HG03520 (cell line): ENCODE measurements around the gene VWA8.

Experiments used
- ATAC-seq: cut with Tn5 transposase; IDR thresholded peaks from one replicate; pipeline ENCODE4 v1.9.1; 2021; ENCODE audit warnings: mild to moderate bottlenecking, moderate library complexity; ENCODE audit not compliant: unreplicated experiment

The VWA8 gene

DNA sequence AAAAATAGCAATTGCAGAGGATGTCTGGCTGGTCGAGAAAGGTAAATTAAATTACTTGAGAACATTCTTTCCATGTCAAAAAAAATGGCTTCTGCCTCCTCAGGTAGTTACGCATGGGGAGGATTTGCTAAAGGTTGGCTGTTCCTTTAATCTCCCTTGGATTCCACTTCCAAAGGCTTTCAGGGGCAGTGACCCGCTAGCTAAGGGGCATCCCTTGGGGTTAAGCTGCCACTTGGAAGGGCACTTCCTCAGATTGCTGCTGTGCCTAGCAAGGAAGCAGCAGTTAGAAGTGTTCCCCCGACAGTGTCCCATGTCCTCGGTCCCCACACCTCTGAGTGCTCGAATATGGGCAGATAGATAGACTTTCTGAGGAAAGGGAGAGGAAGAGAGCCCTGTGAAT is 395.1 kb downstream of the VWA8 start:
- ATAC-seq = no peak

DNA sequence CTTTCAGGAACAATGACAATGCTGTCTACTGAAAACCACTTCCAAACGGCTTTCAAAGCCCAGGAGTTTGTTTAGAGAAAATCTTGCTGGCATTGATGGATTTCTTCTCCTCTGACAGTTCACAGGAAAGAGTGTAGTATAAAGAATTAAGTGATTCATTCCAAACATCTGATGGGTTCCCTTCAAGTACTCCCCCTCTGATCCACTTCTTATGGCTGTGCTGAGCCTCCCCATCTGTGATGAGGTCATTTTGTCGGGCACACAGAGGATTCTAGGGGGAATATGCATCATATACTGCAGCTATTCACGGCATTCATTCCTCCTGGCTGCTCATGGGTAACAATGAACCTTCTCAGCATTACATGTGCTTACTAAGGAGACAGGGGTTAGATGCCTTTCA is 395.7 kb downstream of the VWA8 start:
- no peak for ATAC-seq

DNA sequence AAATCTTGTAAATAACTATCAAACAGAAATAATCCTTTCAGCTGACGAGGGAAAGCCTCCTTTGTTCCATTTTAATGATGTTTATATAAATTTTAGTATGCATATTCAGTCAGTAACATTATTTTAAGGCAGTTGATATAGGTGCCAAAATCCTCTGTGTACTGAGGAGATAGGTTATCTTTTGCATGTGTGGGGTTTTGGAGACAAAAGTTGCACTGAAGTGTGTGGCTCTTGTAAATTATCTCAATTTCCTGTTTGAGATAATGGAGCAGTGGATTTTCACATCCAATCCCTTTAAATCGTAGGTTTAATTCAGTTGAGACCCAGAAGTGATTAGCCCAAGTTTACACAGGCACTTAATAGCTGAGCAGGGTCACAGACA is 396.9 kb downstream of the VWA8 start:
- no peak for ATAC-seq

DNA sequence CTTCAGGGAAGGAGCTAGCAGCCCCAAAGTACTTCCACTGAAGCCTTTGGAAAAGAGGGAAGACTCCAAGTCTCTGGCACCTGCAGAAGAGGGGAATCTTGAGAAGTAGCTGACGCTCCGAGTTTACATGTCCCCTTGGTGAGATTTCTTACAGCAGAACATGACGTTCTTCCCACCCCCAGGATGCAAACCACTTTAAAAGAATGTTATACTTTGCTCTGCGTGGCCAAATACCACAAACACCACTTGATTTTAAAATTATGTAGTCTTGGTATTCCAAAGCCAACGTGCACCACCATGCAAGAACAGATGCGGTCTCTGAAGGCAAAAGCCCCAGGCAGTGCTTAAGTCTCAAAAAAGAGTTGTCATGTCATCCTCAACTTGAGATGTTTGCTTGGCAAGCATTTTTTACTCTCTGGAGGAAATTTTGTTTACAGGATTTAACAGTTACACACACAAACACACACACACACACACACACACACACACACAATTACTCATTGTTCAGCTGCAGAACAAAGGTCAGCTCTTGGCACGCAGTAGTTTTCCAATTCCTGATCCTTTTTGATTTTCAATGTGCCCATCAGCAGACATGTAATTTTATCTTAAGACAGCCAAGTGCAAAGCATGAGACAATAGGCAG is 397.4 kb downstream of the VWA8 start:
- no peak for ATAC-seq

DNA sequence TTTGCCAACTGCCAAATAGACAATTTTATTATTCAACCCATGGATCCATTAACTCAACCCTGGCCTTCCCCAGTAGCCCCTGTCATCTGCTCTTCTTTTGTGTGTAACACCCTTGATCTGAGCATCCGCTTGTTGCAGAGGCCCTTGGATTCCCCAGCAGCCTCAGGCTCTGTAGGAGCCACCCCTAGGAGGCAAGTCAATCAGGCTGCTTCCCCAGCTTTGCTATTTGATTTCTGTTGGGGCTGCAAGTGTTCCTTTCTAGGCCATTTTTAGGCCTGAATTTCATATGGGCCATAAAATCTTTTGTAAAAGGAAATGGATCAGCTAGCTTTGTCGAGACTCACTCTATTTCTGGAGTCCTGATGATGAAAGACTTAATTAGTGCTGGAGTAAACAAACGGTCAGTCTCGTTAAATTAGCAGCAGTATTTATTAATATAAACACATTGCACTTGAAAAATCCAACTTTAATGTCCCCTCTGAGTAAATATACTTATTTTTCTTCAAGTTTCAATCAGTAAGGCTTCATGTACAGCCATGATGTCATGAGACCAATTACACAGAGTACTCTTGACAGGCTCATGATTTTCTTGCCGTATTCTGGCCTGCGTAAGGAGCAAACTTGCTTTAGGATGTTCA is 398.2 kb downstream of the VWA8 start:
- ATAC-seq = no peak

DNA sequence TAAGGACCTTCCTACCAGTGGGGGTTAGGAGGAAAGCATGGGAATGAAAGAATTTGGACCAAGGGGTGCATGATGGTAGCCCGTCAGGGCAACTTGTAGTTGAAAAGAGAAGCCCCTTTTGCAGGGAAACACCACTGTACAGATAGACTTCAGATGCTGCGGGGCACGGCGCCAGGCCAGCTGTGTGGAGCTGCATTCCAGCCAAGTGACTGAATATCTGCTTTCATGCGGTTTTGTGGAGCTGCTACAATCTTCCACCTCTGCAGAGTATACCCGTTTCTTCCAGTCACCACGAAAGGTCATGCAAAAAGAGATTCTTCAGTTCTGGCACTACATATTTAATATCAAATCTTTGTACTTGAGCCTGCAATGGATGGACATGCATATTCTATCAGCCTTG is 398.8 kb downstream of the VWA8 start:
- no peak for ATAC-seq

DNA sequence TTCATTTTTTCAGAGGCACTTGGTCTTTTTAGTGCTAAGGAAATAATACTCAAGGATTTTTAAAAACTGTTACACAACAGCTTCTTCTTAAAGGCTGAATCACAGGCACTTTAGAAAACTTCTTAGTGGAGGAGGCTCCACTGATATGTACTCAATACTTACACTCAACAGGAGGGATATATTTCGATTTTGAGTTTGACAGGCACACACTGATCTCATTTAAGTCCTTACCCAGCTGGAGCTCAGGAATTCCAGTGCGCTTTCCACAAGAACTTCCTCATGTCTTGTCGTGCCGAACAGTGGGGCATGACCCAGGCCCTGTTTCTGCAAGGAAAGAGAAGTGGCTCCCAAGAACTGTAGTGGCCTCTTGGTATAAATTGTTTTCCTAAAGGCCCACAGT is 399.7 kb downstream of the VWA8 start:
- ATAC-seq = no peak

DNA sequence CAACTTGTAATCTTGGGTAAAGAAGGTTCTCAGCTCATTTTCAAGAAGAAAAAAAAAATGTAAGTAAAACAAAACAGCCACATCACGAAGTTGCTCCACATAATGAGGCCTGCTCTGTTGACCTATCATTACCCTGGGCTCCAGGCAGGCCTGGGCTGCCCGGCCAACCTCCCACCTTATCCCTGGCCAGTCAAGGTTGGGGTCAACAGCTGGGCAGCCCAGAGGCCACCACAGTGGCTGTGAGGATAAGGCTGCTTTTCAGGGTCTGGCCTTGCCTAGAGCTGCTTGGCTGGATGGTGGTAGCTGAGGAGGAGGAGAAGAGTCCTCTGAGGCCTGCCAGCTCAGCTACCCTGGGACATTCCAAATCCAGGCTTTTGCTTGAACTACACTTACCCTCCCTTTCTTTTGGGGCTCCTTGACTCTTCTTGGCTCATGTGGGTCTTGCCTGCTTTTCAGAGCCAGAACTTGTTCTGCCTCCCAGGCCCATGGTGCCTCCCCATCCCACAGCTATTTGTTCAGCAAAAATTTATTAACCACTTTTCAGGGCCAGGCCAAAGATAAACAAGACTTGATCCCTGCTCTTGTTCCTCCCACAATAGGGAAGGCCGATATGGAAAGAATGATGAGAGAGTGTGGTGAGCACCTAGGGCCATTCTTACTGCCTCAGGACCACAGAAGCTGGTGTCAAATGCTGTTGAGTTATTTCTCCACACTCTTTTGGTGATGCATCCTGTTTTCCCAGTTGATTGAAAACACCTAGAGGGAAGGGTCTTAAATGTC is 401.9 kb downstream of the VWA8 start:
- ATAC-seq = no peak

DNA sequence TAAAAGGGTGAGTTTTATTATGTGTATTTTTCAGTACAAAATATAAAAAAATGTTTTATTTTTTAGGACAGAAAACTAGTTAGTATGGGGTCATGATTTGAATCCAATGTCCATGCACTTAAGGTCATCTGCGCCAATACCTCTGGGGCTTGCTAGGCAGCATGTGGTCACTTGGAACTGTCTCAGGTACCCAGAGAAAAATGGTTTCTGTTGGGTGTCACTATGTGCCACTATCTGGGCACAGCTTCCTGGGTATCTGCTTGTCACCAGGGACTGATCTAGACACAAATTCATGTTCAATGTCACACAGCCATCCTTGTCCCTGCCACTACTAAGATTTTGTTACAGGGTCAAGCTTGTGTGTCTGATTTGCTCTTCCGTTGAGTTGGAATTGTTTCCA is 403.2 kb downstream of the VWA8 start:
- ATAC-seq = no peak

DNA sequence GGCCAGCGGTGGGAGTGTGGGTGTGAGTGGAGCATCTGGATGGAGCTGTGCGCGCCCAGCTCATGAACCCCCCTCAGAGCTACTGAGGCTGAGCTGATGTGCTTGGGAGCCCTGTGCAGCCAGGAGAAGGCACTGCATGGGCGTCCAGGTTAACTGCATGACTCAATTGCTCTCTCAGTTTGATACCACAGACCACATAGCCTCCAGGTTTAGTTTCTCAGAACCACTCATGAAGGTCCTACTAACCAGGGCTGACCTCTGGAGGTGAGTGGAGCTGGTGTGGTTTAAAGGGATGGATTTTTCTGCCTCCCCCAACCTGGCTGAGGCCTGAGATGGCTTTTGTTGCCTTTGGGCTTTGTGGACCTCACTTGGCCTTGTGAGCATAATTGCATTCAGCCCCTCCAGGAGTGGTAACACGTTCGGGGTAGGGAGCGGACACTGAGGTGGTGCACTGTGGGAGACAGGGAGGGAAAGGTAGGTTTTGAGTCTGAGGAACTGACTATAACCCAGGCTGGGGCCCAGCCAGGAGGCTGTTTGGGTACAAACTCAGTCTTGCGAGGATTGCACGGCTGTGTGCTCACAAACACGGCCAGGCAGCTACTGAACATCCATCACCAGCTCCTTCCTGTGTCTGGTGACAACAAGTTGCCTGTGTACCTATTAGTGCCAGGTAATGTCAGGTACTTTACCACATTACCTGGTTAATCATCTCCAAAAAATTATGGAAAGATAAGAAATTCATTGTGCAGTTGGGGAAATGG is 406.1 kb downstream of the VWA8 start:
- peak; percentile 96 for ATAC-seq

DNA sequence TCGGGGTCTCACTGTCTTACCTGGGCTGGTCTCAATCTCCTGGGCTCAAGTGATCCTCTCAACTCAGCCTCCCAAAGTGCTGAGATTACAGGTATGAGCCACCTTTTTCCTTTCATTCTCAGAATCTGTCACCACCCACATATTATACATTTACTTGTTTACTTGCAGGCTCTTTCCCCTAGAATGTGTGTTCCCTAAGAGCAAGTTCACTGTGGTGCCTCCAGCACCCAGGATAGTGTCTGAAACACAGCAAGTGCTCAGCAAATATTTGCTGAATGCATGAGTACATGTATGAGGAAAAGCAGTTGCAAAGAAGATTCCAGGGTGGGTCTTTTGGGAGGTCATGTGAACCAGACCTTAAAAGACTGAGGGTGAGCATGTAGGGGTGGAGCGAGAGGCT is 406.7 kb downstream of the VWA8 start:
- no peak for ATAC-seq

DNA sequence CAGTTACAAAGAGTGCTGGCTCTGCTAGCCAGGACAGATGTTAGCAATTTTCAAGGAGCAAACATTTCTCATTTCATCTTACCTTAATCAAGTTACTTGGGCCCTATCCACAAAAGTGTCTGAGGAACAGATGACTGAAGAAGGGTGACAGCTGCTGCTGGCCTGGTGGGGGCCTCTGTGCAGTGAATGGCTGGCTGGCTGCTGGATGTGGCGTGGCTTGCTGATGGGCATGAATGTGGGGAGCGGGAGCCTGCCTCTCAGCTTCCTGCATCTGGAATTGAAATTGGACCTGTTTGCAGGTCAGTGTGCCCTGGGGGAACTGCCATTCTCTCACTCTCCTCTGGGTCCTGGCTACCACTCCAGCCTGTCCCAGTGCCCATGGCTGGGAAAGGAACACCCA is 408.9 kb downstream of the VWA8 start:
- no peak for ATAC-seq

DNA sequence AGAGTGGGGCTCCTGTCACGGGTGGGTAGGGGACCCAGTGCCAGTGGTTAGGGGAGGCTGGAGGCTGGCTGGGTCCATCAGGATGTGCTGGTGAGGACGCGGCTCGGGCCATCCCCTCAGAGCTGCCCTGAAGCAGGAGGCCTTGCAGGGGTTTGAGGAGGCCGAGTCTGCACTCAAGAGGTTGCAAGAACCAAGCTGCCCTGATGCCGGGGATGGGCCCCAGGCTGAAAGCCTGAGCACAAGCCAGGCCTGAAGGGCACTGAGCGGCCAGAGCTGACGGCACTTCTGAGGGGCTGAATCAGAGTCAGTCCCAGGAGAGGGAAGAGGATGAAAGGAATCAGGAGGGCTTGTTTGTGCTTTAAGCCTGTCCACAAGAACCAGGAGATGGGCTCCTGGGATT is 410.6 kb downstream of the VWA8 start:
- no peak for ATAC-seq

DNA sequence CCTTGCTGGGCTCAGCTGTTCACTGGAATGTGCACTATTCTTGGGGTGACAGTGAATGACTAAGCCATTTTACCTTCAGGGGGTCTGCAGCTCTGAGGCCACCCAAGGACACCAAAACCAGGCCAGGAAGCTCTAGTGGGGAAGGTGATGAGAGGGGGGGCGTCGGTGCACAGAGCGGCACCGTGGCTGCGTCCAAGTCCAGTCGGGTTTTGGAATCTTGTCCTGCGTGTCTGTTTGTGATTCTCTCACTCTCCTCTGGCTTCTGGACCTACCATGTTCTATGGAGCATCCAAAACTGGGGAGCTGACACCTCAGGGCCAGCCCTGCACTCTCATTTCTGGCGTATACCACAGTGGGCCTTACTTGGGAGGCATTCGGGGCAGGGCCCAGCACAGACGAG is 411.4 kb downstream of the VWA8 start:
- no peak for ATAC-seq

DNA sequence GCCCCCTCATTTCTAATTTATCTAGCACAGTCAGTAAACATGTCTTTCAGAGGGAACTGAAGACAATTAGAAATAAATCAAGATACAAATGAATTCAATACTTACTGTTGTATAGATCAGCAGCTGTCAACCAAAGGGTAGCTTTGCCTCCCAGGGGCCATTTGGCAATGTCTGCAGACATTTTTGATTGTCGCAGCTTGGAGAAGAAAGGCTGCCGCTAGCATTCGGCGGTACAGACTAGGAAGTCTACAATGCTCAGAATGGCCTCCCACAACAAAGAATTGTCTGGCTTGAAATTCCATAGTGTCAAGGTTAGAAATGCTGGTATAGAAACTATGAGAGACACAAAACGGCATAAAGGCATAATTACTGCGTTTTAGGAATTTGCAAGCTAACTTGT is 412.0 kb downstream of the VWA8 start:
- no peak for ATAC-seq

DNA sequence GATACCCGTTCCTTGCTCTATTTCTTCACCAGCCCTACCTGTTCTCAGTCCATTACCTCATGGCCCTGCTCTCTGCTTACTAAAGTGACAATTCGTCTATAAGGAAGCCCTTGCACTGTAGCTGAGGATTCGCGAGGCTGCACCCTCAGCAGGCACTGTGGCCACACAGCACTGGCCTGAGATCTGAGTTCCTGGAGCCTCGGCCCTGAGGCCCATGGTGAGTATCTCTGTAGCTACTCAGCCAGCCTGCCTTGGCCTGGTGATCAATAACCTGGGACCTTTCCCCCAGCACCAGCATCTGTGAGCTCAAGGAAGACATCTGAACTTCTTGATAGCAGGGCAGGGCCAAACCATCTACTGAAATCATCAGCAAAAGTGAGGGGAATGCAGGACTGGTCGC is 412.9 kb downstream of the VWA8 start:
- ATAC-seq = no peak

DNA sequence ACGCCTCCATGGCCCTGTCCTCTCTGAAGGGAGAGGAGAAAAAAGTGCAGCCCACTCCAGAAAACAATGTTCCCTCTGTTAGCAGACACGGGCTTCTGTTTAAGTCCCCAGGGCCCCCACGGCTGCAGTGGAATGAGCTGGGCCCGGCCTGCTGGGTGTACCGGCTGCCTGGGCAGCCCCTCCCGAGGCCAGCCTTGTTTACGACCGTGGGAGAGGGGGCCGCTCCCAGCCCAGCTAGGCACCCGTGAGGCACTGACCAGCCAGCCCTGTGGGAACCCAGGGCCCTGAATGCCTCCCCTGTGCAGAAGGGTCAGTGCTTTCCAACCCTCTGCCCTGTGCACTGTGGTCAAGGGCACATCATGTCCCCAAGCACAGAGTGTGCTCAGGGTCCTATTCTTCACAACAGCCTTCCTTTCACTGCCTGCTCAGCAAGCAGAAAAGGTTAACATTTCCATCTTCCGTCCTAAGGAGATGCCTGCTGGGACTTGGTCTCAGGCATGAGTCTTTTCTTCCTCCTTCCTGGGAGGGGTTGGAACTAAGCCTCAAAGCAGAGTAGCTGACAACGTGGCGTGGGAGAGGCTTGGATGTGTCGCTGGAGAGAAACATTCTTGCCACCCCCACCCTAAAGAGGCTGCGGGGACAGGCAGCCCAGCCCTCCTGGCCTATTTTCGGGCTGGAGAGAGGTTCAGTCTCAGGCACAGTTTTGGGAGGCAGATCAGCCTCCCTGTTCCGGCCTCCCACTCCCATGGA is 413.5 kb downstream of the VWA8 start:
- ATAC-seq = no peak

DNA sequence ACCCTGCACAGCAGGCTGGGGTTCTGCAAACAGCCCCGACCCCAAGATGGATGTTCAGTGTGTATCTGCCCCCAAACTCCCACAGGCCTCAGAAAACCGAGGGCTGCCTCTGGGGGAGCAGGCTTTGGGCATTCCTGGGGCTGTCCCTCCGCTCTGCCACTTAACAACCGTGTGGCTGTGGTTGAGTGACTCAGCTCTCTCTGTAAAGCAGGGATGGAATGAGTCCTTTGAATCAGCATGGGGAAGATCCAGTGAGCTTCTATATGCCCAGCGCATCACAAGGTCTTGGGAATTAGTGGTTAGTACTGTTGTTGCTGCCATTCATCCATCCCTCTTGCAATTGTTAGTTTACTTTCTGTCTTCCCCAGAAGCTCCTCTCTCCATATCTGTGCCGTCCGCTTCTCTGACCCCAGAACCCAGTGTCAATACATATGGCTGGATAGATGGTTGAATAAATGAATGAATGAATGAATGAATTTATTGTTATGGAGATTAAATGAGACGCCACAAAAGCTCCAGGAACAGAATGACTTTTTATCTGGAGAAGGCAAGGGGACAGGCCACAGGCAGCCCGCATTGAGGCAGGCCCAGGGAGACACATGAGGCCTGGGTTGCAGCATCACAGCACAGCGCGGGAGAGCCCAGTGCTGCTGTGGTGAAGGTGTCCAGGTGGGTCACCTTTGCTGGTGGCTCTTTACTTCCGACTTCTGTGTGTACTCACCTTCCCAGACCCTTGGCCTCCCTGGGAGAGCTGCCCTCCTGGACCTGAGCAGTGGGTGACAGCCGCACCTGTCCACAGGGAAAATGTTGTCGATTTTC is 414.3 kb downstream of the VWA8 start:
- ATAC-seq = no peak

DNA sequence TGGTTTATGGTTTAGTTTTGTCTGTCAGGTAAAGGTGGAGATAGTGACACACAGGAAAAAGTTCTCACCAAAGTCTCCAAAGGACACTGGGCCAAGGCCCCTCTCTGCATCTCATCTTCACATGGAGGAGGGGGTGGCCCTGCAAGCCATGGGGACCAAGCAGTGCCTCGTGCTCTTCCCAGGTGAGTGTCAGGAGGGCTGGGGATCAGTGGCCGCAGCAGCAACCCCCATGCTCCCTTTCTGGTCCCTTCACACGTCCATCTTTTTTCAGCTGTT is 415.5 kb downstream of the VWA8 start:
- no peak for ATAC-seq

DNA sequence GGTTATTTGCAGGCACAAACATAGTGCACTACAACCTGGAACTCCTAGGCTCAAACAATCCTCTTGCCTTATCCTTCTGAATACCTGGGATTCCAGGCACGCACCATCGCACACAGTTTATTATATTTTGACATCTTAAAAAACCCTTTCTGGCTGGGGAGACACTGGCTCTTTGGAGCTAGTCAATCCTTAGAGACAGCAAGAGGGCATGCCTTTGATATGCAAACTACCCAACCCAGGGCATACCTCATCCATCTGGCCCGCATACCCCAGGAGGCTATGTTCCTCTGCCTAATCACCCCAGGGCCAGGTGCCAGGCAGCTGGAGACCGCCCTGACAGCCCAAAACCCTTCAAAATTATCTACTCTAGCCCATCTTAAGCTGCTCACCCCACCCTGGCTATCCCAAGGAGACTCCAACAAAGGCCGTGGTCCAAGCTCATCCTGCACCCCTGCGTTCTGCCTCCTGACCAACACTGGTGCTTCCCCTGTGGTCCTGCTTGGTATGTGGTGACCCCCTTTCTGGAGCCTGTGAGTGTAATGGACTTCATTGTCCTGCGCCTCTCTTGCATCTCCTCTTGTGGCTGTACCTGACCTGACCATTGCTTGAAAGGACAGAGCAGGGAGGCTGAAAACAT is 417.1 kb downstream of the VWA8 start:
- no peak for ATAC-seq
